HEK293 (cell line): ENCODE results near the gene RGL3.

Source experiments
- INSM2 ChIP-seq: fragments of 450-650 bp; formaldehyde crosslinking; IDR thresholded peaks from 2 replicates; pipeline ENCODE4 v1.5.1; 2016; ENCODE audit warnings: missing biosample characterization, missing genetic modification characterization
- KLF10 ChIP-seq: fragments of 450-650 bp; IDR thresholded peaks from 2 replicates; pipeline ENCODE4 v1.5.1; 2018; ENCODE audit warnings: missing biosample characterization, mild to moderate bottlenecking, missing genetic modification characterization
- KLF16 ChIP-seq: fragments of 450-650 bp; formaldehyde crosslinking; IDR thresholded peaks from 2 replicates; pipeline ENCODE4 v1.5.1; 2017; ENCODE audit warnings: missing biosample characterization, missing genetic modification characterization
- SALL2 ChIP-seq: fragments of 450-650 bp; formaldehyde crosslinking; IDR thresholded peaks from 2 replicates; pipeline ENCODE4 v1.5.0; 2017; ENCODE audit warnings: missing biosample characterization, mild to moderate bottlenecking, missing genetic modification characterization, borderline replicate concordance
- SP2 ChIP-seq: fragments of 450-650 bp; formaldehyde crosslinking; IDR thresholded peaks from 2 replicates; pipeline ENCODE4 v1.5.1; 2016; ENCODE audit warnings: missing biosample characterization, missing genetic modification characterization
- SP3 ChIP-seq: fragments of 450-650 bp; formaldehyde crosslinking; IDR thresholded peaks from 2 replicates; pipeline ENCODE4 v1.5.1; 2016; ENCODE audit warnings: missing biosample characterization, missing genetic modification characterization
- SP7 ChIP-seq: fragments of 450-650 bp; formaldehyde crosslinking; IDR thresholded peaks from 2 replicates; pipeline ENCODE4 v1.5.1; 2016; ENCODE audit warnings: missing biosample characterization, missing genetic modification characterization
- TCF7L2 ChIP-seq: IDR thresholded peaks from 2 replicates; pipeline ENCODE4 v1.6.1; 2011; ENCODE audit warnings: low read depth, mild to moderate bottlenecking, inconsistent platforms, low read length, moderate library complexity, borderline replicate concordance
- YY1 ChIP-seq: fragments of 450-650 bp; formaldehyde crosslinking; IDR thresholded peaks from 2 replicates; pipeline ENCODE4 v1.5.1; 2018; ENCODE audit warnings: missing biosample characterization, missing genetic modification characterization
- ZBTB20 ChIP-seq: fragments of 450-650 bp; formaldehyde crosslinking; IDR thresholded peaks from 2 replicates; pipeline ENCODE4 v1.5.1; 2016; ENCODE audit warnings: missing biosample characterization, missing genetic modification characterization
- ZBTB8A ChIP-seq: fragments of 450-650 bp; formaldehyde crosslinking; IDR thresholded peaks from 2 replicates; pipeline ENCODE4 v1.5.1; 2016; ENCODE audit warnings: missing biosample characterization, missing genetic modification characterization
- ZEB2 ChIP-seq: fragments of 450-650 bp; formaldehyde crosslinking; IDR thresholded peaks from 2 replicates; pipeline ENCODE4 v1.5.1; 2016; ENCODE audit warnings: missing biosample characterization, missing genetic modification characterization
- ZIC2 ChIP-seq: fragments of 450-650 bp; formaldehyde crosslinking; IDR thresholded peaks from 2 replicates; pipeline ENCODE4 v1.5.1; 2016; ENCODE audit warnings: missing biosample characterization, missing genetic modification characterization
- ZNF157 ChIP-seq: fragments of 450-650 bp; formaldehyde crosslinking; IDR thresholded peaks from 2 replicates; pipeline ENCODE4 v1.5.1; 2016; ENCODE audit warnings: missing biosample characterization, missing genetic modification characterization
- ZNF184 ChIP-seq: fragments of 450-650 bp; IDR thresholded peaks from 2 replicates; pipeline ENCODE4 v1.5.1; 2018; ENCODE audit warnings: missing biosample characterization, mild to moderate bottlenecking, missing genetic modification characterization
- ZNF24 ChIP-seq: fragments of 450-650 bp; formaldehyde crosslinking; IDR thresholded peaks from 2 replicates; pipeline ENCODE4 v1.5.1; 2016; ENCODE audit warnings: missing biosample characterization, missing genetic modification characterization
- ZNF341 ChIP-seq: fragments of 450-650 bp; formaldehyde crosslinking; IDR thresholded peaks from 2 replicates; pipeline ENCODE4; 2016; ENCODE audit warnings: low read depth, missing biosample characterization, missing genetic modification characterization
- ZNF350 ChIP-seq: fragments of 450-650 bp; formaldehyde crosslinking; IDR thresholded peaks from 2 replicates; pipeline ENCODE4 v1.5.0; 2017; ENCODE audit warnings: missing biosample characterization, mild to moderate bottlenecking, missing genetic modification characterization
- ZNF394 ChIP-seq: fragments of 450-650 bp; formaldehyde crosslinking; IDR thresholded peaks from 2 replicates; pipeline ENCODE4 v1.5.1; 2016; ENCODE audit warnings: missing biosample characterization, missing genetic modification characterization, mild to moderate bottlenecking, moderate library complexity, borderline replicate concordance
- ZNF404 ChIP-seq: fragments of 450-650 bp; formaldehyde crosslinking; IDR thresholded peaks from 2 replicates; pipeline ENCODE4 v1.5.1; 2017; ENCODE audit warnings: missing biosample characterization, missing genetic modification characterization
- ZNF426 ChIP-seq: fragments of 450-650 bp; formaldehyde crosslinking; IDR thresholded peaks from 2 replicates; pipeline ENCODE4 v1.5.1; 2017; ENCODE audit warnings: missing biosample characterization, missing genetic modification characterization, mild to moderate bottlenecking, inconsistent platforms, moderate library complexity
- ZNF514 ChIP-seq: fragments of 450-650 bp; formaldehyde crosslinking; IDR thresholded peaks from 2 replicates; pipeline ENCODE4 v1.5.1; 2016; ENCODE audit warnings: missing biosample characterization, missing genetic modification characterization
- ZNF561 ChIP-seq: fragments of 450-650 bp; IDR thresholded peaks from 2 replicates; pipeline ENCODE4 v1.5.1; 2018; ENCODE audit warnings: missing biosample characterization, missing genetic modification characterization, borderline replicate concordance
- ZNF571 ChIP-seq: fragments of 450-650 bp; formaldehyde crosslinking; IDR thresholded peaks from 2 replicates; pipeline ENCODE4 v1.5.0; 2017; ENCODE audit warnings: missing biosample characterization, missing genetic modification characterization
- ZNF701 ChIP-seq: fragments of 450-650 bp; formaldehyde crosslinking; IDR thresholded peaks from 2 replicates; pipeline ENCODE4 v1.5.1; 2016; ENCODE audit warnings: missing biosample characterization, missing genetic modification characterization
- ZNF837 ChIP-seq: fragments of 450-650 bp; formaldehyde crosslinking; IDR thresholded peaks from 2 replicates; pipeline ENCODE4 v1.5.1; 2016; ENCODE audit warnings: missing biosample characterization, missing genetic modification characterization
- ZSCAN16 ChIP-seq: fragments of 450-650 bp; formaldehyde crosslinking; IDR thresholded peaks from 2 replicates; pipeline ENCODE4 v1.5.1; 2016; ENCODE audit warnings: missing biosample characterization, missing genetic modification characterization
- ZSCAN30 ChIP-seq: fragments of 450-650 bp; IDR thresholded peaks from 2 replicates; pipeline ENCODE4 v1.5.1; 2018; ENCODE audit warnings: missing biosample characterization, mild to moderate bottlenecking, missing genetic modification characterization, moderate library complexity
- TF ChIP-seq, protein P1 (sequence below): fragments of 450-650 bp; formaldehyde crosslinking; IDR thresholded peaks from 2 replicates; pipeline ENCODE4 v1.5.1; 2017; ENCODE audit warnings: missing biosample characterization, mild to moderate bottlenecking, missing genetic modification characterization, moderate library complexity
- TF ChIP-seq, protein P2 (sequence below): fragments of 450-650 bp; formaldehyde crosslinking; conservative IDR thresholded peaks from 2 replicates; pipeline ENCODE4 v1.5.1; 2016; ENCODE audit warnings: low read depth, missing biosample characterization, missing genetic modification characterization
- TF ChIP-seq, protein P3 (sequence below): fragments of 450-650 bp; formaldehyde crosslinking; IDR thresholded peaks from 2 replicates; pipeline ENCODE4 v1.5.1; 2016; ENCODE audit warnings: missing biosample characterization, missing genetic modification characterization

The RGL3 gene

GRCh38 chr19:11374433-11375142 is 44.5 kb downstream of the RGL3 start, which contains the start of gene SWSAP1 (continued):
- TF ChIP-seq ZBTB8A: peak; percentile 52
- TF ChIP-seq ZSCAN30 (tag by site-specific recombination): peak; percentile 41
- TF ChIP-seq SP7: peak; percentile 74
- no peak for TF ChIP-seq ZNF184 (tag by site-specific recombination)
- TF ChIP-seq ZNF837: no peak
- TF ChIP-seq, protein P1, sequence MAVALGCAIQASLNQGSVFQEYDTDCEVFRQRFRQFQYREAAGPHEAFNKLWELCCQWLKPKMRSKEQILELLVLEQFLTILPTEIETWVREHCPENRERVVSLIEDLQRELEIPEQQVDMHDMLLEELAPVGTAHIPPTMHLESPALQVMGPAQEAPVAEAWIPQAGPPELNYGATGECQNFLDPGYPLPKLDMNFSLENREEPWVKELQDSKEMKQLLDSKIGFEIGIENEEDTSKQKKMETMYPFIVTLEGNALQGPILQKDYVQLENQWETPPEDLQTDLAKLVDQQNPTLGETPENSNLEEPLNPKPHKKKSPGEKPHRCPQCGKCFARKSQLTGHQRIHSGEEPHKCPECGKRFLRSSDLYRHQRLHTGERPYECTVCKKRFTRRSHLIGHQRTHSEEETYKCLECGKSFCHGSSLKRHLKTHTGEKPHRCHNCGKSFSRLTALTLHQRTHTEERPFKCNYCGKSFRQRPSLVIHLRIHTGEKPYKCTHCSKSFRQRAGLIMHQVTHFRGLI (tag by site-specific recombination): no peak
- TF ChIP-seq INSM2 (tag by site-specific recombination): no peak; the same call in 1 of the 2 replicates
- TF ChIP-seq ZNF341 (tag by site-specific recombination): no peak; the same call in 1 of the 2 replicates
- no peak for TF ChIP-seq SALL2
- TF ChIP-seq ZNF404: no peak
- TF ChIP-seq ZSCAN16 (tag by site-specific recombination): no peak
- peak; percentile 35; the same call in 1 of the 2 replicates for TF ChIP-seq KLF10 (tag by site-specific recombination)
- no peak for TF ChIP-seq ZNF350 (tag by site-specific recombination)
- TF ChIP-seq ZNF24 (tag by site-specific recombination): 0 out of 2 replicates have a peak, but pooled peaks have one; percentile 13
- TF ChIP-seq ZNF571 (tag by site-specific recombination): no peak
- TF ChIP-seq ZNF561 (tag by site-specific recombination): no peak
- peak; percentile 93 for TF ChIP-seq ZEB2 (tag by site-specific recombination)
- TF ChIP-seq ZNF701 (tag by site-specific recombination): no peak
- TF ChIP-seq, protein P2, sequence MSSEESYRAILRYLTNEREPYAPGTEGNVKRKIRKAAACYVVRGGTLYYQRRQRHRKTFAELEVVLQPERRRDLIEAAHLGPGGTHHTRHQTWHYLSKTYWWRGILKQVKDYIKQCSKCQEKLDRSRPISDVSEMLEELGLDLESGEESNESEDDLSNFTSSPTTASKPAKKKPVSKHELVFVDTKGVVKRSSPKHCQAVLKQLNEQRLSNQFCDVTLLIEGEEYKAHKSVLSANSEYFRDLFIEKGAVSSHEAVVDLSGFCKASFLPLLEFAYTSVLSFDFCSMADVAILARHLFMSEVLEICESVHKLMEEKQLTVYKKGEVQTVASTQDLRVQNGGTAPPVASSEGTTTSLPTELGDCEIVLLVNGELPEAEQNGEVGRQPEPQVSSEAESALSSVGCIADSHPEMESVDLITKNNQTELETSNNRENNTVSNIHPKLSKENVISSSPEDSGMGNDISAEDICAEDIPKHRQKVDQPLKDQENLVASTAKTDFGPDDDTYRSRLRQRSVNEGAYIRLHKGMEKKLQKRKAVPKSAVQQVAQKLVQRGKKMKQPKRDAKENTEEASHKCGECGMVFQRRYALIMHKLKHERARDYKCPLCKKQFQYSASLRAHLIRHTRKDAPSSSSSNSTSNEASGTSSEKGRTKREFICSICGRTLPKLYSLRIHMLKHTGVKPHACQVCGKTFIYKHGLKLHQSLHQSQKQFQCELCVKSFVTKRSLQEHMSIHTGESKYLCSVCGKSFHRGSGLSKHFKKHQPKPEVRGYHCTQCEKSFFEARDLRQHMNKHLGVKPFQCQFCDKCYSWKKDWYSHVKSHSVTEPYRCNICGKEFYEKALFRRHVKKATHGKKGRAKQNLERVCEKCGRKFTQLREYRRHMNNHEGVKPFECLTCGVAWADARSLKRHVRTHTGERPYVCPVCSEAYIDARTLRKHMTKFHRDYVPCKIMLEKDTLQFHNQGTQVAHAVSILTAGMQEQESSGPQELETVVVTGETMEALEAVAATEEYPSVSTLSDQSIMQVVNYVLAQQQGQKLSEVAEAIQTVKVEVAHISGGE (tag by site-specific recombination): peak; percentile 84
- TF ChIP-seq SP3 (tag by site-specific recombination): peak; percentile 96
- TF ChIP-seq KLF16 (tag by site-specific recombination): peak; percentile 31; the same call in 1 of the 2 replicates
- TF ChIP-seq ZNF426 (tag by site-specific recombination): no peak
- TF ChIP-seq ZNF394 (tag by site-specific recombination): peak; percentile 44; the same call in 1 of the 2 replicates
- TF ChIP-seq ZIC2: 0 out of 2 replicates have a peak, but pooled peaks have one; percentile 12
- TF ChIP-seq TCF7L2: peak; percentile 73; the same call in 1 of the 2 replicates
- TF ChIP-seq ZNF157 (tag by site-specific recombination): no peak
- TF ChIP-seq, protein P3, sequence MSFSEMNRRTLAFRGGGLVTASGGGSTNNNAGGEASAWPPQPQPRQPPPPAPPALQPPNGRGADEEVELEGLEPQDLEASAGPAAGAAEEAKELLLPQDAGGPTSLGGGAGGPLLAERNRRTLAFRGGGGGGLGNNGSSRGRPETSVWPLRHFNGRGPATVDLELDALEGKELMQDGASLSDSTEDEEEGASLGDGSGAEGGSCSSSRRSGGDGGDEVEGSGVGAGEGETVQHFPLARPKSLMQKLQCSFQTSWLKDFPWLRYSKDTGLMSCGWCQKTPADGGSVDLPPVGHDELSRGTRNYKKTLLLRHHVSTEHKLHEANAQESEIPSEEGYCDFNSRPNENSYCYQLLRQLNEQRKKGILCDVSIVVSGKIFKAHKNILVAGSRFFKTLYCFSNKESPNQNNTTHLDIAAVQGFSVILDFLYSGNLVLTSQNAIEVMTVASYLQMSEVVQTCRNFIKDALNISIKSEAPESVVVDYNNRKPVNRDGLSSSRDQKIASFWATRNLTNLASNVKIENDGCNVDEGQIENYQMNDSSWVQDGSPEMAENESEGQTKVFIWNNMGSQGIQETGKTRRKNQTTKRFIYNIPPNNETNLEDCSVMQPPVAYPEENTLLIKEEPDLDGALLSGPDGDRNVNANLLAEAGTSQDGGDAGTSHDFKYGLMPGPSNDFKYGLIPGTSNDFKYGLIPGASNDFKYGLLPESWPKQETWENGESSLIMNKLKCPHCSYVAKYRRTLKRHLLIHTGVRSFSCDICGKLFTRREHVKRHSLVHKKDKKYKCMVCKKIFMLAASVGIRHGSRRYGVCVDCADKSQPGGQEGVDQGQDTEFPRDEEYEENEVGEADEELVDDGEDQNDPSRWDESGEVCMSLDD (tag by site-specific recombination): no peak
- peak; percentile 54; the same call in 1 of the 2 replicates for TF ChIP-seq ZBTB20 (tag by site-specific recombination)
- TF ChIP-seq YY1 (tag by site-specific recombination): peak; percentile 82
- TF ChIP-seq ZNF514 (tag by site-specific recombination): no peak
- TF ChIP-seq SP2 (tag by site-specific recombination): peak; percentile 96
